HG03064 (cell line): Measurements from ENCODE around the gene P2RY2.
"Not testable (repeated sequence)": the region's sequence is repeated elsewhere in the genome, so short reads cannot be mapped to it uniquely, and the experiment has no call there.

Experiments
- ATAC-seq: cut with Tn5 transposase; IDR thresholded peaks from one replicate; pipeline ENCODE4 v1.9.1; 2021; ENCODE audit warnings: low read depth; ENCODE audit not compliant: unreplicated experiment

The P2RY2 gene

DNA sequence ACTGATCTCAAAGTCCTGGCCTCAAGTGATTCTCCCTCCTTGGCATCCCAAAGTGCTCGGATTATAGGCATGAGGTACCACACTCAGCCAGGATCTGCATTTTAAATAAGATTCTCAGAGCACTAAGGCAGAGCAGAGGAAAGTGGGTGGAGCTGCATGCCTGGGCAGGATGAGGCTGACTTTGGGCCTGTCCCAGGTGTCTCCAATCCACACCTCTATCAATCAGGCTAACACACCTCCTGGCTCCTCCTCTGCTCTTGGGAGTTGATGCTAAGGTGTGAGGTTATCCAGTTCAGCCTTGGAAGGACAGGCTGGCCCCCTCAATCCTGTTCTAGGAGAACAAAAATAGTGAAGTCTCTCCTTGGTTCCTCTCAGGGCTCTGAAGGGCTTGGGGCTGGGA lies 30.2 kb upstream of the P2RY2 start:
- no peak for ATAC-seq

DNA sequence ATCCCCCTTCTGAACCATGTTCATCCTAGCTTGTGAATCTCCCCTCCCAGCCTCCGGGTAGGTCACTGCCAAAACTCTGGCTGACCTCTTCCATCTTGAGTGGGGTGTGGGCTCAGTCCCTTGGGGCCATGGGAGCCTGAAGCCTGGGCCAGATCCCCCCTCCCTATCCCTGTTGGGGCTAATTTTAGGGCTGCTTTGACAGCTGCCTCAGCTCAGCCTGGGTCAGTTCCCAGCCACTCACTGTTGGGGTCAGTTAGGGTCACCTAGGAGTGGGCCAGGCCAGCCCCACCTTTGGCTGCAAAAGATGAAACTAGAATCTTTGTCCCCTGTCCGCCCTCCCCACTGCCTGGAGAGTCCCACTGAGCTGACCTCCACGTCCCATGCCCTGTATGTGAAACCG lies 29.8 kb upstream of the P2RY2 start:
- no peak for ATAC-seq

DNA sequence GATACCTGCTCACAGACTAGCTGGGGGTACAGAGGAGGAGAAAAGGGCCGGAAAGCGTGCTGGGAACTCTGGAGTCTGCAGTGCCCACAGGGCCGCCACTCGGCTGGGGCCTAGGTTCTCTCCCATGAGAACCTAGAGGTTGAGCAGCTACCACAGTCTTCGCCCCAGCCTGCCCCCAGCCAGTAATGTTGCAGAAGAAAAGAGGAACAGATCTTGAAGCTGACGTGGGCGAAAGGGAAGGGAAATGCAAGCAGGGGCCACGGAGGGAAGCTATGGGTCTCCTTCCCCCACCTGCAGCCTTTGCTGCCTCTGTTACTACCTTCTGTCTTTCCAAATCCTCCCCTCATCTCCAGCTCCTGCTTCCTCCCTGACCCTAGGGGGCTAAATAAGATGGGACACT lies 28.8 kb upstream of the P2RY2 start:
- ATAC-seq: no peak

DNA sequence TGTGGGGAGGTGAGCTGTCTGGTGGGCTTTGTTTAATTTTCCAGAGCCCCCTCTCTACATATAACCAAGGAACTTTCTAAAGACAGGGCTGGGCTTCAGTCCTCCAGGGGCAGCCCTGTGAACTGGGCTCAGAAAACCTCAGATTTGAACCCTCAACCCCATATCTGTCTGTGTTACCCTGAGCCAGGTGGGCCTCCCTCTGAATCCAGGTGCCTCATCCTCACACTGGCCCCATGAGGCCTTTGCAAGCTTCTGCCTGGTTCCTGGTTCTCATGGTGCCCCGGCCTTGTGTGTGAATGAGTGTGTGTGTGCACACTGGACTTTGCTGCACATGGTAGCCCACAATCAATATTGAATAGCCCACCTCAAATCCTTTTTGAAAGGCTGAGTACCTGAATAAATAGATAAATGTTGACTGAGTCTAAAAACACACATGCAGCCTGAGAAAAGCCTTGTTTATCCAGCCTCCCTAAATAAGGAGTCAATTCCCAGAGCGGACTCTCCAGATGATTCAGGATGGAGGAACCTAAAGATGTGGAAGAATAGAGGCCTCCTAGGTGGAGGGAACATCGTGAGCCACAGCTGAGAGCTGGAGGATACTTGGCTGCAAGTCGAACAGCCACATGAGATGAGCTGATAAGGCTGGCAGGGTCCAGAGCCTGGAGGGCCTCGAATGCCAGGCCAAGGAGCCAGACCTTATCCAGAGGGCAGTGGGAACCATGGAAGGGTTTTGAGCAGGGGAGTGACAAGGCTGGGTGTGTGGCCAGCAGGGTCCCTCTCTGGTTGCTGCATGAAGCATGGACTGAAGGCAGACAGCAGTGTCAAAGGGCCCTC lies 28.1 kb upstream of the P2RY2 start:
- ATAC-seq: no peak

DNA sequence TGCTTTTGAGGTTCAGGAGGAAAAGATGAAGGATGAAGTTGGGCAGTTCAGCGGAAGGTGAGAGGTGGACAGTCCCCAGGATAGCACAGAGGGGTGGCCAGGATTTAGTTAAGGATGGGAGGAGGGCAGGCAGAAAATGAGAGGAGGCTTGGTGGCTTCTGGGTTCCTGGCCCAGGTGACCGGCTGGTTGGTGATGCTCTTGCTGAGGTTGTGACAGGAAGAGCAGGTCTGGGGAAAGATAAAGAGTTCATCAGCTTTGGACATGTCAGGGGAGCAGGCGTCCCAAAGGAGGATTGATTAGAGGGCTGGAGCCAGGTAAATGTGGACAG lies 27.6 kb upstream of the P2RY2 start:
- ATAC-seq: no peak

DNA sequence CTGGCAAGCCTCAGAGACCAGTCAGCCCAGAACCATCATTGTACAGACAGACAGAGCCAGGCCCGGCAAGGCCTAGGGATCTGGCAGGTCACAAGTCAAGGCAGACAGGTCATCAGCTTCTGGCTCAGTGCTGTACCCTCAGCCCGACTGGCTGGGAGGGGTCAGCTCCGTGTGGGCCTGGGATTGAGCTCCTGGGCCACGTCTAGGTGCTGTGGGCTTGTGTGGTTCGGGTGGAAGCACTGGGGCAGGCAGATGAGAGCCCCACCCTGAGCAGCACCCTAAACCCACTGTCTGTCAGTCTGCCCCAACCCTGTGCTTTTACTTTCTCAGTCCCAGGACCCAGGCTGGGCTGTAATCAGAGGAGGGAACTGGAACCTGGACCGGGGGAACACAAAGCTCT lies 26.9 kb upstream of the P2RY2 start:
- no peak for ATAC-seq

DNA sequence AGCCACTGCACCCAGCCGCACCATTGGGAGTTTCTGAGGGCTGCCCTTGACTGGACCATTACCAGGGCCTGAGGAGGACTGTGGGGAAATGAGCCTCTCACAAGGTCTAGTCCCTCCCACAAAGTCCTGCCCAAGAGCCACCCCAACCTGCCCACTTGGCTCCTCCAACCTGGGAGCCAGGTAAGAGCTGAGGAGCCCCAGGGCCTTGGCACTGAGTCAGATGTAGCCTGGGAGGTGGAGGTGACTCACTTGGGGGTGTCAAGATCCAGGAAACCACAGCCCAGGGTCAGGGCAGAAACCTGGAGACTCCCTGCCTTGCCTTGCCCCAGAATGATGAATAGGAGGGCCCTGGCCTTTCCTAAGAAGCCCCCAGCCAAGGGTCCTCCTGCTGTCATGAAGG lies 25.8 kb upstream of the P2RY2 start:
- ATAC-seq: no peak

DNA sequence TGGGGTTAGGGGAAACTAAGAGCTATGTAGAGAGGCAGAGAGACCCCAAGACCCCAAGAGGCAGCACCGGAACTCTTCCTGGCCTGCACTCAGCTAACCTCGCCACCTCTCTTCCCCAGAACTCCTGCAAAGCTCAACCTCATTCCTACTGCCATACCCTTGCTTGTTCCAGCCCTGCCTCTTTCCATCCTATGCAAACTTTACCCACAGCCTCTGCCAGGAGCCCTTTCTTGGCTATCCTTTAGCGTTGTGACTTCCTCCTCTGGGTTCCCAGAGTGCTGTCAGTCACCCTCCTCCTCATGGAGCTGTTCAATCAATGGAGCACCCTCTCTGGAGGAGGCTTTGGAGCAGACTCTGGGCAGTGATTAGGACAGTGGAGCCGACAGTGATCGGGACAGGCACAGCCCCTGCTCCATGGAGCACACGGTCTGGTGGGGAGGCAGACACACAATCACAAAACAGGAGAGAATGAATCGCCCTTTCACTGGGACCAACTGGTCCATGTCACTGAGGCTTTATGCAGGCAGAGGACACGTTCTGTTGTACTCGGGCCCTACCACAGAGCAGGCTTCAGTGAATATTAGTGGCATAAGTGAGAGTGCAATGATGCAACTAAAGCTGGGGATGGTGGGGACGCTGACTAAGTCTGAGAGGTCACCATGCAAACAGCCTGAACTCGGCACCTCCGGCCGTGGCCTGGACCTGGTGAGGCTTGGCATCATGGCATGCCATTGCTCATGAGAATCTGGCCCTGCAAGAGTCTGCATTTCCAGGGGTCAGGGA lies 24.6 kb upstream of the P2RY2 start:
- ATAC-seq: peak; percentile 59

DNA sequence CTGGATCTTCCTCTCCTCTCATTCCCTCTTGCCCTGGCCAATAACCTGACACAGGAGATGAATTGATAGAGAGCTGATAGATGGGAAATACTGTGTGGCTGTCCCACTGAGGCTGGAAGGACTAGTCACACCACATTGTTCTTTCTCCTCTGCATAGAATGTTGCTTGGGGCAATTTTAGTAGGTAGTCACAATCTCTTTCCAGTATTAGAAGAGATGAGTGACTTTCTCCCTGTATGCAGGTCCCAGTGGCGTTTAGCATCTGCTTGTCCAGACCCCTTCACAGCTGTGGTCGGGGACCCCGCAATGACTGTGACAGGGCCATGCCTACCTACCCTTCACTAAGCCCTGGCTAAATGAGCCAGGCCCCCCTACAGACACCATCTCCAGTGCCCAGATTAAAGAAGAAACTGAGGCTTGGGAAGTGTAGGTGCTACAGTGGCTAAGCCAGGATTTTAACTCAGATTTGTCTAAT lies 24.0 kb upstream of the P2RY2 start:
- ATAC-seq: no peak

DNA sequence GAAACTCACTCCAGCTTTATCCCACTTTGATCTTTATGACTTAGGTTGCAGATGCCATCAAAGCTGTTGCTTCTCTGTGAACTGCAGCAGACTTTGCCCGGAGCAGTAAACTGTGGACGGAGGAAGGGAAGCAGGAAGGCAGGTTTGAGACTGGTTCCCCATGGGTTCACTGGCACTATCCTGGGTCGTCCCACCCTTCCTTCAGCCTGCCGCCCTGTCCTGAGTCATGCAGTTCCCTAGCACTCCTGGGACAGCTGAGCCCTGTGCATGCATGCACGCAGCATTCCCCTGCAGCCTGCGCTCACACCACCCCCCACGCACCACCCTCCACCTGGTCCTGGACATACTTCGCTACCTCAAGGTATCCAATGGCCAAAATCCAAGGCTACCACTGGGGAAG lies 23.5 kb upstream of the P2RY2 start:
- no peak for ATAC-seq

DNA sequence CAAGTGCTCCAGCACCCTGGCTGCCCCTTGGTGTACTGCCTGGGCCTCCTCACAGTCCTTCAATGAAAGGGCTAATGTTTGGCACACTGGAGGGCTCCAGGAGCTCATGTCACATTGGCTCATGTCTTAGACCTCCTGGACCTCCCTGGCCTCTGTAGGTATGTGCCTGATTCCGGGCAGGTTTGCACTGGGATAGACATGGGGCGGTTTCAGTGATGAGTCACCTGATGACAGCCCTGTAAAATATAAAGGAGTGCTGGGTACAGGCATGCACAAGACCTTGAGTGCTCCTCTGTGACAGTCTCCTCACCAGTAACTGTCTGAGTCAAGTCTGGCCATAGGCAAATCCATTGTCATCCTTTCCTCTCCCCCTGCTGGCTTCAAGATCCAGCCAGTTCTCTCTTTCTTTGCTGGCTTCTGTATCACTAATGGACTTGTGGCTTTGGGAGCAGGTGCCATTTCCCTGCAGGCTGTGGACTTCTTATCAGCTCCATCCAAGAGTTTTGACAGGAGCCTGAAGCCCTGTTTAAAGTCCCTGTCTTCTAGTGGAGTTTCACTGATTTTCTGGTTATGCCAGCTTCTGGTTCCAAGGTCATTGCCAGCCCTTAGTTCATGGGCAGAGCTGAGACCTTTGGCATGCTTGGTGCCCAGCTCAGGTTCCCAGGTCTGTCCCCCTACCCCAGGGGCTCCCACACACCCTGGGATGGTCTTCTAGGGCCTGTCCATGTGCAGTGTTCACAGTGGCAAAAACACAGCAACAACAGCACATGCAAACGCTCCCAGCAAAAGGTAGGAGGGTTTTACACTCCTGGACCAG lies 22.7 kb upstream of the P2RY2 start:
- no peak for ATAC-seq

DNA sequence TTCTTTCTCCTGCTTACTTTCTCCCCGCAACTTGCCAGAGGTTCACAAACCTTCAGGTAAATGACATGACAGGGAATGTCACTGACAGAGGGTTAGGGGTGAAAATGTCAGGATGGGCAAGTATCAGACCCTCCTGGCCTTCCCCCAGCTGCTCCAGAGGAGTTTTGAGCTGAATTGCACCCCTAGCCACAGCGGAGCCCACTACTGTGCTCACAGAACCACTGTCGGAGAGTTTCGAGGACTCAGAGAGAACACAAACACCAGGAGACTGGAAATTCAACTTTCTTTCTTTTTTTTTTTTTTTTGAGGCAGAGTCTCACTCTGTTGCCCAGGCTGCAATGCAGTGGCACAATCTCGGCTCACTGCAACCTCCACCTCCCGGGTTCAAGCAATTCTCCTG lies 21.5 kb upstream of the P2RY2 start:
- no peak for ATAC-seq

DNA sequence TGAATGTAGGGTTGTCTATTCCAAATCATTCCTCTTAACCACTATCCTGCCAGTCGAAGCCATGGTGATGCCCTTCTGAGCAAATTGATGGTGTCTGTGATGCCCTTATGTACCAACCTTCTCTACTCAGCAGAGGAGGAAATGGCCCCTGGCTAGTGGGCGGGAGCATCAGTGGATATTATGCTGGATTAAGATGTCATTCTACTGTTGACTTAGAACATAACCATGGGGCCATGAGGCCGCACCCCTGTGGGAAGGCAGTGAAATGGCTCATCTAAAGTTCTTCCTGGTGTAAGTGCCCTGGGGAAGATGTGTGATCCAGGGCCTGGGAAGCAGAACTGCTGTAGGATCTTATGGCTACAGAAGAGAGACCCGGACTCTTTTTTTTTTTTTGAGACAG lies 20.7 kb upstream of the P2RY2 start:
- ATAC-seq: no peak

DNA sequence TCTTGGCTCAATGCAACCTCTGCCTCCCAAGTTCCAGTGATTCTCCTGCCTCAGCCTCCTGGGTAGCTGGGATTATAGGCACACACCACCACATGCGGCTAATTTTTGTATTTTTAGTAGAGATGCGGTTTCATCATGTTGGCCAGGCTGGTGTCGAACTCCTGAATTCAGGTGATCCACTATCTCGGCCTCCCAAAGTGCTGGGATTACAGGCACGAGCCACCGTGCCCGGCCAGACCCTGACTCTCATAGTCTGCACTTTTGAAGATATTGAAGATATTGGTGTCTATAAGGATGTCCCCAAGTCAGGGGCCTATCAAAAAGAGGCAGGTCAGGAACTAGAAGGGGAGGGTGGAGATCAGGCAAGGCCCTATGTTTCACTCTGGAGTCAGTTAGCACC lies 20.3 kb upstream of the P2RY2 start:
- ATAC-seq: not testable (repeated sequence)

DNA sequence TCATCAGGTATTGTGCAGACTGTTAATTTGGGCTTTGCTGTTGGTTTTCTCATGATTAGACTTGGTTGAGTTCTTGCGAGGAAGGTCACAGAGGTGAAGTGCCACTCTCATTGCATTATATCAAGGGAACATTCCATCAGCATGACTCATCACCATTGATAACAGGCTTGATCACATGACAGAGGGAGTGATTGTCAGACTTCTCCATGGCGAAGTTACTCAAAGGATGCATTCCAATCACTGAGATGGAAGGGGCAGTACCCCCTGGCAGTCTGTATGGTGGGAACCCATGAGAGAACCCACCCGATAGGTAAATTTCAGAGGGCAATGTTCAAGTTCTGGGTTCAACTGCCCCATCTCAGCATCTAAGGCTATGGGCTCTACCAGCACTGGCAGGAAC lies 19.4 kb upstream of the P2RY2 start:
- ATAC-seq: no peak

DNA sequence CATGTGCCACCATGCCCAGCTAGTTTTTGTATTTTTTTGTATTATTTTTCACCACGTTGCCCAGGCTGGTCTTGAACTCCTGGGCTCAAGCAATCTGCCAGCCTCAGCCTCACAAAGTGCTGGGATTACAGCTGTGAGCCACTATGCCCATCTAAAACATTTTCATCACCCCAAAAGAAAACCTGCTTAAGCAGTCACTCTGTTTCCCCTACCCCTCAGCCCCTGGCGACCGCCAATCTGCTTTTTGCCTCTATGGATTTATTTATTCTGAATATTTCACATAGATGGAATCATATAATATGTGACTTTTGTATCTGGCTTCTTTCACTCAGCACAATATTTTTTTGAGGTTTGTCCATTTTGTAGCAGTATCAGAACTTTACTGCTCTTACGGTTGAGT lies 18.6 kb upstream of the P2RY2 start:
- ATAC-seq: no peak

DNA sequence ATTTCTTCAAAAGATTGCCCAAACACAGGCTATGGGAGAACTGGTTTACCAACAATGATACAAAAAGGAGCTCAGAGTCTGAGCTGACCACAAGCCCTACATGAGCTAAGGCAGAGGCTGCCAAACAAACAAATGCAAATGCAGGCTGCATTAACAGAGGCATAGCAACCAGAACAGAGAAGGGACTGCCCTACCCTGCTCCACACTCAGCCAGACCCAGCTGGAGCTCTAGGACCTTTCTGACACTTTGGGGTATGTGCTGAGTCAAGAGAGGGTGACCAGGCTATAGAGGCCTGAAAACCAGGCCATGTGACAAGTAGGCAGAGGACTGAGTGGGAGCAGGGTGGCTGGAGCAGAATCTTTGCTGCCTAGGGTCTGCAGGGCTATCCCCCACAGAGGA lies 17.8 kb upstream of the P2RY2 start:
- no peak for ATAC-seq

DNA sequence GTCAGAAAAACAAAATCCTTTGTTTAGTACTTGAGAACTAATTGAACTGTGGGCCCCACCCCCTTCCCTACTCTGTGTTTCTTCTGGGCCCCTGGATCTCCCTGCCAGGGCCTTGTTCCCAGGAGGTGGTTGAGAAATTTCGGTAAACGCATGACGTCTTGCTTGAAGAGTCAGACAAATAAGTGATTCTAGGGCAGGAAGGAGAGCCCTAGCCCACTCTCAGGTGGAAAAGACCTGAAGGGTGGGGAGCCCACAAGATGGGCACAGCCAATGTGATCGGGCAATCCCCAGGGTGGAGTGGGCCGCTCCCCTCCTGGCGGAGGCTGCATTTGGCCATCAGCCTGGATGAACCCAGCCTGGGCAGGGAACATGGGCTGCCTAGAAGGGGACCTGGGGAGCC lies 16.8 kb upstream of the P2RY2 start:
- no peak for ATAC-seq

DNA sequence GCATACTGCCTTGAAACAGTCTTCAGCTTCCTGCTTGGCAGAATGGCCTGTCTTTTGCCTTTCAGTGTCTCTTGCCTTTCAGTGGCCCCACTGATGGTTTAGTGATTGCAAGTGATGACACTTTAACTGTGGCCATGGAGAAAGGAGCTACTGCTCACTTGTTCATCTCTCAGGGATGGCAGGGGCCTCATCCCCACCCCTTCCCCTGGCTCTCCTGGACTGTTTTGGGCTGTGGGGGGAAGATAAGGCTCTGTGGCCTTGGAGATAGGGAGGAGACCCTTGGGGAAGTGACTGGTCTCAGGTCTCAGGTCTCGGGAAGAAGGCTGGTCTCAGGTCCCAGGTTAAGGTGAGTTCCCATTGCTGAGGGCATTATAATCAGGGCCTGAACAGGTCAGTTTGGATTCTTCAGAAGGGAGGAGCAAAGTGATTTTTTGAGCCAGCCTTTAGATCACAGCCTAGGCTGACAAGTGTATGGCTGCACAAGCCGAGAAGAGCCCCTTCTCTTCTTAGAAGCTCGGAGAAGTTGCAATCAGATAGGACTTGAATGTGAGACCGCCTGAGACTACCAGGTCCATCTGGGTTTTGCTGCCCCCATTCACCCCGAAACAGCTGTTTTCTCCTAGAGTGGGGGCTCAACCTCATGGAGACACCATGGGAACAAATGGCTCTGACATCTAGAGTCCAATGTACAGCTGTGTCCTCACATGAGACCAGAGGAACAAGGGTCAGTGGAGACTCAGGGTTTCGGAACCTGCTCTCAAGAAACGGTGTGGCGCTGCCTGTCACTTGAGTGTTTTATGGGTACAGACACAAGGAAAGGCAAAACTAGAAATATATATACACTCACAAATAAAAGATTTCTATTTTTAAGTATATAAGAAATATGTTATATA lies 15.9 kb upstream of the P2RY2 start:
- ATAC-seq: no peak

DNA sequence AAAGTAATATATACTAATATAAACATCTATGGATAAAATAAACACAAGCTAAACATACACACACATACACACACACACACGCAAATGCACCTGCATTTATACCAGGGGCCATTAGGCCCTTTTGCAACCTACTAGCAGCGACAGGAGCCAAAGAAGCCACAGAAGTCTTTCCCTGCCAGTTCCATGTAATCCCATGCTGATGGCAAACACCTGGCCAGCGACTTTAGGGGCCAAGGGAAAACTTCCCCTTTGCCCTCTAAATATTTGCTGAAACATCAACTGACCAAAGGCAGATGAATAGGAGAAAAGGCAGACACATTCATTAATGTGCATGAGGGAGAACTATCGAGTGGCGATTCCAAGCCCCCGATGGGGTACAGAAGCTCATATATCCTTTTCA lies 14.8 kb upstream of the P2RY2 start:
- ATAC-seq: no peak
